DND-41 (cell line): Measurements from ENCODE around the gene DOP1A.
"Not testable (repeated sequence)": the region's sequence is repeated elsewhere in the genome, so short reads cannot be mapped to it uniquely, and the experiment has no call there.

ENCODE experiments used
- CTCF ChIP-seq: IDR thresholded peaks from 2 replicates; pipeline ENCODE4 v1.5.1; 2012; ENCODE audit warnings: borderline replicate concordance, low read length, moderate library complexity, mild to moderate bottlenecking; ENCODE audit not compliant: poor library complexity, severe bottlenecking; ENCODE audit errors: extremely low read depth
- EZH2 ChIP-seq: IDR thresholded peaks from 3 replicates; pipeline ENCODE4 v1.6.1; 2012; ENCODE audit warnings: borderline replicate concordance, low read depth, mild to moderate bottlenecking, moderate library complexity, low read length, inconsistent platforms; ENCODE audit not compliant: severe bottlenecking

- not testable (repeated sequence) for TF ChIP-seq CTCF, EZH2
Observed at GRCh38 chr6:83191974-83192373, 124.5 kb downstream of the DOP1A start.
